Measurements from ENCODE around the gene GIGYF2. TPM values are rescaled to one million over a fixed set of nuclear protein-coding genes. Genes with fewer than 3 reads are reported as not detected.
"Not testable (repeated sequence)": the region's sequence is repeated elsewhere in the genome, so short reads cannot be mapped to it uniquely, and the experiment has no call there.

Gene GIGYF2
- total RNA-seq, 4 donors from 2014 or later, result 66.0 to 106 (median 86.4) TPM

GRCh38 chr2:232839411-232840079 is 142.4 kb downstream of the GIGYF2 start:
- peaks cover 0 to 76% (median 8%) of the 10 kb centered on the region in 3 donors for H3K36me3 ChIP-seq
- peaks cover 0 to 31% (median 12%) of the 10 kb centered on the region in 4 donors for H3K4me1 ChIP-seq
- no peaks in the 10 kb centered on the region for H3K9me3 ChIP-seq
- H3K27ac ChIP-seq, result no peak overlapping the region
- DNase-seq (ENCODE audit: low spot score in 2 of 2), result peak; percentile 25 to 64
- TF ChIP-seq EP300 (IDR thresholded peaks at IDR 0.05), result peak in 1 of 2 donors; percentile 57
- TF ChIP-seq CTCF (IDR thresholded peaks at IDR 0.05), result no peak
- no peak overlapping the region for H3K4me3 ChIP-seq
- WGBS, 2 donors, result 29 to 30% methylated on average over 9 of the region's 9 CpGs
- H3K27me3 ChIP-seq, result no peaks in the 10 kb centered on the region

- 42 to 58% methylated on average over 2 of the region's 2 CpGs for WGBS, 2 donors
- H3K36me3 ChIP-seq, result peaks cover 0 to 81% (median 22%) of the 10 kb centered on the region in 3 donors
- no peak for TF ChIP-seq POLR2A (IDR thresholded peaks at IDR 0.05)
- no peak for TF ChIP-seq CTCF (IDR thresholded peaks at IDR 0.05)
- no peak for TF ChIP-seq EP300 (IDR thresholded peaks at IDR 0.05)
- H3K27me3 ChIP-seq, result no peaks in the 10 kb centered on the region
- no peaks in the 10 kb centered on the region for H3K9me3 ChIP-seq
- no peak overlapping the region for H3K4me3 ChIP-seq
- peaks cover 0 to 22% (median 11%) of the 10 kb centered on the region in 4 donors for H3K4me1 ChIP-seq
- no peak overlapping the region for H3K27ac ChIP-seq
- DNase-seq (ENCODE audit: low spot score in 2 of 2), result no peak
These were observed 145.6 kb downstream of the GIGYF2 start for GRCh38 chr2:232842689-232843088.

- H3K4me3 ChIP-seq, result no peak overlapping the region
- TF ChIP-seq EP300 (IDR thresholded peaks at IDR 0.05) (no peak), CTCF (IDR thresholded peaks at IDR 0.05) (no peak)
- peaks cover 0 to 12% (median 3%) of the 10 kb centered on the region in 4 donors for H3K4me1 ChIP-seq
- peaks cover 0 to 84% (median 34%) of the 10 kb centered on the region in 3 donors for H3K36me3 ChIP-seq
- H3K9me3 ChIP-seq, result no peaks in the 10 kb centered on the region
- no peak for DNase-seq (ENCODE audit: low spot score in 2 of 2)
- no peak overlapping the region for H3K27ac ChIP-seq
- 85 to 91% methylated on average over 3 of the region's 3 CpGs for WGBS, 2 donors
- H3K27me3 ChIP-seq, result no peaks in the 10 kb centered on the region
These were observed 146.7 kb downstream of the GIGYF2 start for GRCh38 chr2:232843834-232844233.

GRCh38 chr2:232846055-232846454 is 148.9 kb downstream of the GIGYF2 start:
- no peak for TF ChIP-seq CTCF (IDR thresholded peaks at IDR 0.05)
- TF ChIP-seq POLR2A (IDR thresholded peaks at IDR 0.05), result no peak
- TF ChIP-seq EP300 (IDR thresholded peaks at IDR 0.05), result no peak
- H3K9me3 ChIP-seq, result no peaks in the 10 kb centered on the region
- no peak overlapping the region for H3K27ac ChIP-seq
- no peaks in the 10 kb centered on the region for H3K27me3 ChIP-seq
- peaks cover 0 to 94% (median 40%) of the 10 kb centered on the region in 3 donors for H3K36me3 ChIP-seq
- DNase-seq (ENCODE audit: low spot score in 2 of 2), result no peak
- no peak overlapping the region for H3K4me3 ChIP-seq
- H3K4me1 ChIP-seq, result no peaks in the 10 kb centered on the region

GRCh38 chr2:232850039-232850438 is 152.9 kb downstream of the GIGYF2 start:
- Histone ChIP-seq H3K27me3 (no peaks in the 10 kb centered on the region), H3K4me1 (peaks cover 0 to 17% (median 0%) of the 10 kb centered on the region in 4 donors), H3K36me3 (peaks cover 0 to 72% (median 37%) of the 10 kb centered on the region in 3 donors), H3K9me3 (no peaks in the 10 kb centered on the region), H3K27ac (no peak overlapping the region), H3K4me3 (no peak overlapping the region)
- TF ChIP-seq EP300 (IDR thresholded peaks at IDR 0.05), result no peak
- no peak for TF ChIP-seq CTCF (IDR thresholded peaks at IDR 0.05)
- no peak for TF ChIP-seq POLR2A (IDR thresholded peaks at IDR 0.05)
- 72 to 91% methylated on average over 3 of the region's 3 CpGs for WGBS, 2 donors
- no peak for DNase-seq (ENCODE audit: low spot score in 2 of 2)

- H3K4me3 ChIP-seq; DNase-seq (ENCODE audit: low spot score in 2 of 2); H3K27ac ChIP-seq; H3K27me3 ChIP-seq; H3K9me3 ChIP-seq: not testable (repeated sequence)
- whole genome bisulfite sequencing, 2 donors, result 85 to 90% methylated on average over 11 of the region's 11 CpGs
- peaks cover 0 to 26% (median 0%) of the 10 kb centered on the region in 4 donors for H3K4me1 ChIP-seq
- peaks cover 0 to 72% (median 25%) of the 10 kb centered on the region in 3 donors for H3K36me3 ChIP-seq
These were observed 154.9 kb downstream of the GIGYF2 start for GRCh38 chr2:232852081-232852480.
